ENCODE results near the gene CEP85.

Gene CEP85

GRCh38 chr1:26233903-26234643 lies at the start of gene CEP85:
Gene CEP85, plus strand, starts transcription at chr1:26234200. Its CDS starts 5,584 bp downstream, at chr1:26239784.
- peak; percentile 96 for DNase-seq (ENCODE audit: low read depth, low spot score)

GRCh38 chr1:26184883-26185282 lies 49.1 kb upstream of the CEP85 start:
- no peak for DNase-seq (ENCODE audit: low read depth, low spot score)

GRCh38 chr1:26187882-26188281 lies 46.1 kb upstream of the CEP85 start:
- no peak for DNase-seq (ENCODE audit: low read depth, low spot score)

- no peak for DNase-seq (ENCODE audit: low read depth, low spot score)
Observed at GRCh38 chr1:26188477-26188876, 45.5 kb upstream of the CEP85 start.

- no peak for DNase-seq (ENCODE audit: low read depth, low spot score)
Observed at GRCh38 chr1:26189331-26189730, 44.7 kb upstream of the CEP85 start.

- DNase-seq (ENCODE audit: low read depth, low spot score): no peak
Observed at GRCh38 chr1:26189751-26190275, 44.2 kb upstream of the CEP85 start.

GRCh38 chr1:26190373-26190987 lies 43.5 kb upstream of the CEP85 start, which contains the start of gene CATSPER4:
Gene CATSPER4, plus strand, starts transcription at chr1:26190602. Its CDS starts 26 bp downstream, at chr1:26190628.
- DNase-seq (ENCODE audit: low read depth, low spot score): no peak

GRCh38 chr1:26191739-26192138 lies 42.3 kb upstream of the CEP85 start:
- no peak for DNase-seq (ENCODE audit: low read depth, low spot score)

- no peak for DNase-seq (ENCODE audit: low read depth, low spot score)
Observed at GRCh38 chr1:26195805-26196204, 38.2 kb upstream of the CEP85 start.

- no peak for DNase-seq (ENCODE audit: low read depth, low spot score)
Observed at GRCh38 chr1:26197301-26197700, 36.7 kb upstream of the CEP85 start.

- no peak for DNase-seq (ENCODE audit: low read depth, low spot score)
Observed at GRCh38 chr1:26197813-26198212, 36.2 kb upstream of the CEP85 start.

GRCh38 chr1:26200413-26200812 lies 33.6 kb upstream of the CEP85 start:
- no peak for DNase-seq (ENCODE audit: low read depth, low spot score)

- no peak for DNase-seq (ENCODE audit: low read depth, low spot score)
Observed at GRCh38 chr1:26203642-26204318, 30.2 kb upstream of the CEP85 start.

GRCh38 chr1:26210147-26210870 lies 23.7 kb upstream of the CEP85 start:
- DNase-seq (ENCODE audit: low read depth, low spot score): no peak

- no peak for DNase-seq (ENCODE audit: low read depth, low spot score)
Observed at GRCh38 chr1:26212726-26213125, 21.3 kb upstream of the CEP85 start.

- DNase-seq (ENCODE audit: low read depth, low spot score): no peak
Observed at GRCh38 chr1:26213335-26213905, 20.6 kb upstream of the CEP85 start.

GRCh38 chr1:26215246-26215645 lies 18.8 kb upstream of the CEP85 start:
- DNase-seq (ENCODE audit: low read depth, low spot score): no peak

- DNase-seq (ENCODE audit: low read depth, low spot score): no peak
Observed at GRCh38 chr1:26218906-26219494, 15.0 kb upstream of the CEP85 start.

- no peak for DNase-seq (ENCODE audit: low read depth, low spot score)
Observed at GRCh38 chr1:26220199-26220912, 13.6 kb upstream of the CEP85 start.

- no peak for DNase-seq (ENCODE audit: low read depth, low spot score)
Observed at GRCh38 chr1:26221094-26221493, 12.9 kb upstream of the CEP85 start.

All from activated CD4-positive, CD25-positive, alpha-beta regulatory T cell treated with anti-CD3 and anti-CD28 coated beads, Interleukin-2, amount 50 U/mL, for 16 hours (primary cell).